ENCODE results near the gene SYT7. TPM values are rescaled to one million over a fixed set of nuclear protein-coding genes. Genes with fewer than 3 reads are reported as not detected.

SYT7 gene
- polyA plus RNA-seq, 1 donor (not counting 4 experiments of a cell fraction or from before 2014, with no cell fraction given): 2.6 TPM

- dilution Hi-C loops (cut with MboI; ENCODE audit: extremely low pct_ligation_motif_present, low sequenced_read_pairs): no loop called here
- H3K27me3 ChIP-seq (ENCODE audit: control insufficient read depth, extremely low read depth, insufficient read depth, low read length): peaks cover 25% of the 10 kb centered on the region
Measured at GRCh38 chr11:61585115-61585514, 4.2 kb upstream of the SYT7 start.

GRCh38 chr11:61581931-61582330, 1.1 kb upstream of the SYT7 start:
- dilution Hi-C loops (cut with MboI; ENCODE audit: extremely low pct_ligation_motif_present, low sequenced_read_pairs): no loop called here
- no peak overlapping the region for H3K4me2 ChIP-seq (ENCODE audit: control insufficient read depth, extremely low read depth, insufficient read depth, low read depth, low read length)

More at GRCh38 chr11:61585115-61585514, 4.2 kb upstream of the SYT7 start:
- H3K9me3 ChIP-seq (ENCODE audit: control insufficient read depth, low read depth, low read length): no peaks in the 10 kb centered on the region
- H3K9me1 ChIP-seq (ENCODE audit: control insufficient read depth, extremely low read depth, insufficient read depth, low read length): no peaks in the 10 kb centered on the region
- FAIRE-seq: no peak
- no peak for TF ChIP-seq CTCF (optimal IDR thresholded peaks at IDR 0.05 in 1 of 3, IDR thresholded peaks at IDR 0.05 in 1 of 3, conservative IDR thresholded peaks at IDR 0.05 in 1 of 3; ENCODE audit: extremely low read depth in 1 of 3, insufficient read depth in 2 of 3, low read length in 3 of 3)
- no peak for TF ChIP-seq EZH2 (IDR thresholded peaks at IDR 0.05; ENCODE audit: low read length)
- no peak overlapping the region for H3K4me3 ChIP-seq (ENCODE audit: control insufficient read depth in 2 of 3, extremely low read depth in 1 of 3, insufficient read depth in 2 of 3, low read depth in 1 of 3, low read length in 3 of 3)
- DNase-seq (ENCODE audit: low read depth, low spot score): no peak
- H3K79me2 ChIP-seq (ENCODE audit: control insufficient read depth, insufficient read depth, low read length): no peaks in the 10 kb centered on the region
- peaks cover 15% of the 10 kb centered on the region for H3K4me1 ChIP-seq (ENCODE audit: control insufficient read depth, extremely low read depth, insufficient read depth, low read length)
- H3K27ac ChIP-seq (ENCODE audit: control insufficient read depth, insufficient read depth, low read length): no peak overlapping the region
- H3K4me2 ChIP-seq (ENCODE audit: control insufficient read depth, extremely low read depth, insufficient read depth, low read depth, low read length): no peak overlapping the region
- H4K20me1 ChIP-seq (ENCODE audit: control insufficient read depth, extremely low read depth, insufficient read depth, low read length): no peaks in the 10 kb centered on the region
- no peaks in the 10 kb centered on the region for H3K36me3 ChIP-seq (ENCODE audit: control insufficient read depth in 2 of 2, extremely low read depth in 1 of 2, insufficient read depth in 2 of 2, low read length in 2 of 2)
- H2AFZ ChIP-seq (ENCODE audit: control insufficient read depth, low read length): no peak overlapping the region
- H3K9ac ChIP-seq (ENCODE audit: control insufficient read depth, extremely low read depth, insufficient read depth, low read length): no peak overlapping the region

More at GRCh38 chr11:61581931-61582330, 1.1 kb upstream of the SYT7 start:
- Histone ChIP-seq H3K9me1 (ENCODE audit: control insufficient read depth, extremely low read depth, insufficient read depth, low read length) (no peaks in the 10 kb centered on the region), H4K20me1 (ENCODE audit: control insufficient read depth, extremely low read depth, insufficient read depth, low read length) (peaks cover 4% of the 10 kb centered on the region), H3K9ac (ENCODE audit: control insufficient read depth, extremely low read depth, insufficient read depth, low read length) (no peak overlapping the region), H3K27ac (ENCODE audit: control insufficient read depth, insufficient read depth, low read length) (no peak overlapping the region), H3K79me2 (ENCODE audit: control insufficient read depth, insufficient read depth, low read length) (no peaks in the 10 kb centered on the region), H3K4me3 (ENCODE audit: control insufficient read depth in 2 of 3, extremely low read depth in 1 of 3, insufficient read depth in 2 of 3, low read depth in 1 of 3, low read length in 3 of 3) (no peak overlapping the region), H3K27me3 (ENCODE audit: control insufficient read depth, extremely low read depth, insufficient read depth, low read length) (peaks cover 40% of the 10 kb centered on the region), H2AFZ (ENCODE audit: control insufficient read depth, low read length) (no peak overlapping the region), H3K9me3 (ENCODE audit: control insufficient read depth, low read depth, low read length) (no peaks in the 10 kb centered on the region), H3K4me1 (ENCODE audit: control insufficient read depth, extremely low read depth, insufficient read depth, low read length) (peaks cover 5% of the 10 kb centered on the region), H3K36me3 (ENCODE audit: control insufficient read depth in 2 of 2, extremely low read depth in 1 of 2, insufficient read depth in 2 of 2, low read length in 2 of 2) (no peaks in the 10 kb centered on the region)
- TF ChIP-seq CTCF (optimal IDR thresholded peaks at IDR 0.05 in 1 of 3, IDR thresholded peaks at IDR 0.05 in 1 of 3, conservative IDR thresholded peaks at IDR 0.05 in 1 of 3; ENCODE audit: extremely low read depth in 1 of 3, insufficient read depth in 2 of 3, low read length in 3 of 3) (no peak), EZH2 (IDR thresholded peaks at IDR 0.05; ENCODE audit: low read length) (no peak)
- FAIRE-seq: no peak
- no peak for DNase-seq (ENCODE audit: low read depth, low spot score)
